AG04449 (cell line): ENCODE results near the gene ACBD3.

Experiments
- CTCF ChIA-PET: fragments of 350-600 bp; formaldehyde crosslinking; extraction: SDS; loops from one replicate; lab custom pipeline; 2021; ENCODE audit warnings: antibody characterized with exemption; lab: Yijun Ruan, JAX
- POLR2A ChIA-PET: fragments of 400-600, 350-600 bp; formaldehyde crosslinking; extraction: SDS; loops from one replicate; lab custom pipeline; 2020; ENCODE audit warnings: antibody characterized with exemption, inconsistent platforms; lab: Yijun Ruan, JAX
- DNase-seq: peaks from one replicate; pipeline ENCODE4 v3.0.0-alpha.2; 2010; ENCODE audit warnings: low read depth, low spot score
- H3K4me3 ChIP-seq: 2 replicates; pipeline ENCODE4 v1.5.1; 2011; ENCODE audit warnings: low read depth, mild to moderate bottlenecking, control low read depth, low read length
- CTCF ChIP-seq: IDR thresholded peaks from one replicate; pipeline ENCODE4 v1.5.1; 2011; ENCODE audit warnings: mild to moderate bottlenecking, moderate library complexity, low read length, control low read depth, inconsistent platforms; ENCODE audit not compliant: insufficient read depth; ENCODE audit errors: missing control alignments

ACBD3 gene

GRCh38 chr1:226195144-226195543 lies 8.6 kb upstream of the ACBD3 start:
- POLR2A ChIA-PET, result interaction anchor here (1.1 kb wide), 1 partner anchor 70 kb away, joined by 3 read pairs; no protein-coding TSS in a partner anchor
- TF ChIP-seq CTCF, result no peak
- no peak for DNase-seq
- H3K4me3 ChIP-seq, result no peak overlapping the region
- CTCF ChIA-PET, result interaction anchor here (2.8 to 11.8 kb wide), 3 partner anchors 12 to 72 kb away, joined by 18 to 282 read pairs (median 62); no protein-coding TSS in a partner anchor

DNA sequence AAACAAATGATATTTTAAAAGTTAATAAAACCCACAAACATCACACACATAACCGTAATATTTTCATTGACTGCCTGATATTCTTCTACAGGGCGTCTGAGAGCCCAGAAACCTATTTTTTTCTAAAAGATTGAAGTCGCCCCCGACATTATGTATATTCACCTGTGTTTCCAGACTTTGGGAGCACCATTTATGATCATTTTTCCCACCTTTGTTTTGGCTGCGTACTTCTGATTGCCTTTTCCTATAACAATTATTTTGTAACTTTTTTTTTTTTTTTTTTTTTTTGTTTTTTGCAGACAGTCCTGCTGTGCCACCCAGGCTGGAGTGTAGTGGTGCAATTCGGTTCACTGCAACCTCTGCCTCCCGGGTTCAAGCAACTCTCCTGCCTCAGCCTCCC lies 839 bp upstream of the ACBD3 start:
- ChIA-PET POLR2A (no interaction called here), CTCF (interaction anchor here (1.2 kb wide), 2 partner anchors 10 to 62 kb away, joined by 5 to 7 read pairs; no protein-coding TSS in a partner anchor)
- no peak for DNase-seq
- no peak overlapping the region for H3K4me3 ChIP-seq
- TF ChIP-seq CTCF, result no peak

- no peak for DNase-seq
- H3K4me3 ChIP-seq, result peak overlapping the region; percentile 97
- ChIA-PET CTCF (interaction anchor here (1.2 kb wide), 2 partner anchors 10 to 61 kb away, joined by 5 to 7 read pairs; no protein-coding TSS in a partner anchor), POLR2A (no interaction called here)
- TF ChIP-seq CTCF, result no peak
These were observed 430 bp upstream of the ACBD3 start for GRCh38 chr1:226187019-226187322.

DNA sequence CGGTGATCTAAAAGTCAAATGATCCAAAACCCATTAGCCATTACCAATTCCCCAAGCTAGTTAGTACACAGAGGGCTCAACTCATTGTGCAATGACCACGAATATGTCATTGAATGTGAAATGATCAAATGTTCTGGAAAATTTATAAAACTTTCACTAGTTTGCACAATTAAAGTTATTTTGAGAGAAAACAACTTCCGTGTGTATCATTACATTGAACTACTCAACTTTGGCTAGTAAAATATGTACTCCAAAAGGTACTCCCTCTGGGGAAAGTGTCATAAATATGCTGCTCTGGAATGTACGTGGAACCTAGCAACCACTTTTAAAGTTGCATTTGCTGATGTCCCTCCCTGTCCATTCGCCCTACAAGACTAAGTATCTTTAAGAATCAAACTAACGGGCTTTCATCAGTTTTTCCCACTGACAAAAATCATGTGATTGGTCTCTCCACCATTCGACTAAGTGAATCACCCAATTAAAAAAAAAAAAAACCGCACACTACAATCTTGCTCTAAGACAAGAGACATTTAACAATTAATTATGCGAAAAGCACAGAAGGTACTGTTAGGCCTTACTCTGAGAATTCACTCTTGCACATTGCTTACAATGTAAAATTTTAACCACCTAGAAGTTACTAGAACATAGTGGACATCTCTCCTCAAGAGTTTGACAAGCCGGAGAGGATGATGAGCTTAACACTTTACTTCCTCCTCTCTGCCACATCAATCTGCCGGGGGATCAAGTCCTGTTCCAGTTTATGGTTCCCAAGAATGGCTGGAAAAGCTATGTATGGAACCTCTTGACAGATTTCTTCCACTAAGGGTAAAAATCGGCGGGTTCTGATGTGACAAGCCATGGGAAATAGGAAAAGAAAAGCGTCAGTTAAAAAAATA lies 1.2 kb downstream of the ACBD3 start:
- no peak for DNase-seq
- peak overlapping the region; percentile 97 for H3K4me3 ChIP-seq
- no peak for TF ChIP-seq CTCF
- CTCF ChIA-PET, result interaction anchor here (0.7 to 6.3 kb wide), 9 partner anchors 11 to 223 kb away, joined by 3 to 62 read pairs (median 5); partner anchors contain the start of gene PARP1
- POLR2A ChIA-PET, result interaction anchor here (0.6 kb wide), 1 partner anchor 41 kb away, joined by 3 read pairs; no protein-coding TSS in a partner anchor

GRCh38 chr1:226181996-226182714 lies 4.4 kb downstream of the ACBD3 start:
- TF ChIP-seq CTCF, result peak; percentile 33
- DNase-seq, result no peak
- H3K4me3 ChIP-seq, result no peak overlapping the region
- POLR2A ChIA-PET, result interaction anchor here (0.8 kb wide), 1 partner anchor 13 kb away, joined by 5 read pairs; no protein-coding TSS in a partner anchor
- CTCF ChIA-PET, result interaction anchor here (0.6 to 6.3 kb wide), 13 partner anchors 9 to 117 kb away, joined by 3 to 62 read pairs (median 5); no protein-coding TSS in a partner anchor
